Head of caudate nucleus (tissue), 42 donors: ENCODE results near the gene SNCA.

ENCODE experiments used
- DNase-seq, 42 donors: peaks; one replicate each; pipeline versions ENCODE4 v3.0.0 to v3.0.0-alpha.2; 2020 to 2021; ENCODE audit warnings: mixed read lengths in 7 of 42
- intact Hi-C: fragments of 100-400 bp; cut with DNase I; formaldehyde crosslinking; loops from one replicate; pipeline ENCODE4 v1.15.0; 2022

SNCA gene

GRCh38 chr4:89722517-89722916 is 114.4 kb downstream of the SNCA start:
- no peak for DNase-seq

DNA sequence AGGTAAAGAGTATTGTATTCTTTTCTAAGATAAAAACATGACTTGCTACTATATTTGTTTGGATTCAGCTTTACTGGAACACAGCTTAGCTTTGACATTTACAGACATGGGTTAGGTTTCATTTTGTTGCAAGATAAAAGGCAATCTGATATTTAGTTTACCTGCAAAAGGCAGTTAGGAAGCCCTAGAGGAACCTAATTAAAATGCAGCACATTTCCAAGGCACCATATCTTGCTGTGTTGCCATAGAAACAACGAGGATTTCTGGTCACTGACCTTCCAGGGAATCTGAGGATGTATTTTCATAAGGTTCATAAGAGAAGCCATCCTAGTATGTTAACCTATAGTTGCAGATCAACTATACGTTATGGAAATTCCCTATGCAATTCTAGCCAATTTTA is 116.0 kb downstream of the SNCA start:
- intact Hi-C loops, result no loop called here
- no peak for DNase-seq

More at GRCh38 chr4:89722517-89722916, 114.4 kb downstream of the SNCA start:
- intact Hi-C loops, result no loop called here

DNA sequence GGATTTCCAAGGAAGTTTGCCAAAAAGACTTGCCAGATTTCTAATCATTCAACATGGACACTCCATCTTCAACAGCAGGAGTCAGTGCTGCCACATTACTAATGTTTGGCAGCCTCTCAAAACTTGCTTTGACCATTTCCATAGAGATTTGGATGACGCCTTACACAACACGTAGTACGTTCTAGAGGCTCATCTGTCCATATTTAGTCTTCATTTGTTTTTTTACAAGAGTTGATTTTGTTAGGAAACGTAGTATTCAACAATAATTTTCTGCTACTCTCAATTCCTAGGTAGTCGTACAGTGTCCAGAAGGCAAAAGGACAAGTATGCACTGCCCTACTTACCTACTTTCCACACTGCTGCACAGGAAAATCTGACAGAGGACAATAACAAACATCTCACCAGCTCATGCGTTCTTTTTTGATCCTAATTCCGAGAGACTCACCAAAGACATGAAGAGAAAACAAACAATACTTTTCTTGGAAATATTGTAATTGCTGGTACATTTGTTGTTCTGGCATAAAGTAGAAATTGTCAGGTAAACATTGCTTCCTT is 117.3 kb downstream of the SNCA start:
- intact Hi-C loops, result no loop called here
- no peak for DNase-seq

DNA sequence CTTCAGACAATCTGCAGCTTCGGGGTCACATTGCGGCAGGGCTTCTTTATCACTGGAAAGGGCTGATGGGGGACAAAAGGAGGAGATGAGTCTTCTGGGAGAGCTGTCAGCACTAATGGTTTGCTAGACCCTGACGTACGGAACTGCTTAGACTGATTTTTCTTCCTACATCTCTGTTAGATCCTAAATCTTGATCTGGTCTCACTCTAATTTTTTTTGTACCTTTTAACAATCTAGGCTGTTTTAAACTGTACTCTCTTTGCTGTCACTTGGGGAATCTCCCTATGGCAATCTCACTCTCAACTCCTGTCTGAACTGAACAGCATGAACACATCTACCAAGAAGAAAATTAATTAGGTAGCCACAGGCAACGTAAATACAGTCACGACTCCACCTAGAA is 120.1 kb downstream of the SNCA start:
- DNase-seq, result no peak
- intact Hi-C loops, result no loop called here

DNA sequence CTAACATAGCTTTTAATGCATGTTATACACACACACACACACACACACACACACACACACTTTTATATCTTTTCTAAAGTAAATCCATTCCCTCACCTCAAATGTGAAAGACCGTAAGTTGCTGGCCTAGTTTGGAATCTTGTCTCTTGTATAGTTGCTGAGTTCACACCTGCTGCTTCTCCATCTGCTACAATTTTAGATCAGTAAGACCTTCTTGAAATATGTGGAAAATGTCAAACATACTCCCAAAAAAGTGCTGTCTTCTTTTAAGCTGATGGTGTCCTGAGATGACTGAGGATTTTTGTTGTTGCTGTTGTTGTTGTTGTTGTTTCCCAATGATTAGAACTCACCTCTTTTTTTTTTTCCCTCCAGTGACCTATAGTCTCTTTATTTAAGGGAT is 121.3 kb downstream of the SNCA start:
- intact Hi-C loops, result no loop called here

DNA sequence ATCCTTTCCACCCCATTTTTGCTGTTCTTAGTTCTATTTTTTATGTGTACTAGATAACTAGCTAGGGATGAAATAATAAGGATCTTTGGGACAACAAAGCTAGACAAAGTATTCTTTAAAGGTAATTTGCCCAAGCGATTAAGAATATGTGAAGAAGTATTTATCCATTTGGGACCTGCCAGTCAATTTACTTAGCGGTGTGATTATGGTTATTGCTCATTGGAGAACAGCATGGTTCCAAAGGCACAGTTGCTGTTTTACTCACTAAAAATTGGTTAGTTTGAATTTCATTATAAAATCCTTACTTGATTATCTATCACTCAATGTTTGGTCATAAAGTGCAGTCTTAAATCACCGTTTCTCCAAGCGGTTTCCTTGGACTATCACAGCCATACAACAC is 124.1 kb downstream of the SNCA start:
- no peak for DNase-seq
- intact Hi-C loops, result no loop called here

More for the DNA sequence above, 121.3 kb downstream of the SNCA start:
- no peak for DNase-seq

GRCh38 chr4:89712141-89712540 is 124.8 kb downstream of the SNCA start:
- no peak for DNase-seq
- intact Hi-C loops, result no loop called here

GRCh38 chr4:89708903-89709421 is 128.0 kb downstream of the SNCA start:
- peak in 34 of 42 donors; percentile 2 to 69 (median 28) for DNase-seq
- intact Hi-C loops, result no loop called here

GRCh38 chr4:89707467-89707866 is 129.5 kb downstream of the SNCA start:
- DNase-seq, result no peak
- intact Hi-C loops, result no loop called here

GRCh38 chr4:89704651-89705395 is 132.1 kb downstream of the SNCA start:
- intact Hi-C loops, result no loop called here
- DNase-seq, result no peak

DNA sequence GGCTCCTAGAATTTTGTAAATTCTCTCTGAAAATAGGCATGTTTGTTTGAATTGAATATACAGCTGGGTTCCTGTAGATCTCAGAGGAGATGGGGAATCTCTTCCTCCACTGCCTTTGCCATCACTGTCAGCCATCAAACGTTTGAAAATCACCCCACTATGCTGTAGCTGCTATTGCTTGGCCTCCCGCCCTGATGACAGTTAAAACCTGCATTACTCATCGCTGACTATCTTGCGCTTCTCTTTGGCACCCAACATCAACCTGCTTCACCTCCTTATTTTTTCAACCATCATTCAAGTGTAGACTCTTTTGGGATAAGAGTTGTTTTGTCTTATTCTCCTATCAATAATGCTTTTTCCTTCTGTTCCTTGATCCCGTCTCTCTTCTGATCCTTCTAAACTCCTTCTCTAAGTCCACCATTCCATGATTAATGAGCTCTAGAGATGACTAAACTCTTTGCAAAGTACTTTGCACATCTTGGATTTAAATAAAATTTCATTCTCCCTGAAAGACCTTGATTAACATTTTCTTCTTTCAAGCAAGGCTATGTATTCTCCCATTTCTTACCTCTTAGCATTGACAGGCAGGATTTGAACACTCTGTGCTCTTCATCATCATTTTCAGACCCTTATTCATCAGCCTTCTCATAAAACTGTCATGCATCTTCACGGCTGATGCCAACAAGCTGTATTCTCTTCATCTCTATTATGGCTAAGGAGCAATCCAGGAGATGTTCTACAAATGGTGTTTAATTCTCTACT is 133.0 kb downstream of the SNCA start:
- intact Hi-C loops, result no loop called here
- no peak for DNase-seq

- intact Hi-C loops, result no loop called here
- DNase-seq, result no peak
Measured at GRCh38 chr4:89700766-89701423, 136.1 kb downstream of the SNCA start.

- DNase-seq, result no peak
- intact Hi-C loops, result no loop called here
Measured at GRCh38 chr4:89685690-89686089, 151.3 kb downstream of the SNCA start.

DNA sequence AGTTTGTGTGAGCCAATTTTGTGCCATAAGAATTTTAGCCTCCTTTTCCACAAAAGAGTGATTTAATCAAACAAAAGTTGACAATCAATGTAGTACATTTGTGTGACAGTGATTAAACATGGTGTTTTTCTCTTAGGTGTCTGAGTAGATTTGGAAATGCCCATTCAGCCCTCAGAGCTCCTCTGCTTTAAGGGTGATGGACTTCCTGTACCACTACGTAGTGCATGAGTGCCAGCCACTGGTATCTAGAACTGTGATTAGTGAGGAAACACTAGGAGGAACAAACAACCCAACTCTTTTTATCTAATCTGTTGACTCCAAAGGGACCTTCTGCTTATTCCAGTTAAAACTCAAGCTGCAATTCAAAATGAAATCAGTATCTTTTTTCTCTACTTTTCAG is 151.7 kb downstream of the SNCA start:
- no peak for DNase-seq
- intact Hi-C loops, result no loop called here

- DNase-seq, result no peak
- intact Hi-C loops, result no loop called here
Measured at GRCh38 chr4:89684536-89684935, 152.4 kb downstream of the SNCA start.

DNA sequence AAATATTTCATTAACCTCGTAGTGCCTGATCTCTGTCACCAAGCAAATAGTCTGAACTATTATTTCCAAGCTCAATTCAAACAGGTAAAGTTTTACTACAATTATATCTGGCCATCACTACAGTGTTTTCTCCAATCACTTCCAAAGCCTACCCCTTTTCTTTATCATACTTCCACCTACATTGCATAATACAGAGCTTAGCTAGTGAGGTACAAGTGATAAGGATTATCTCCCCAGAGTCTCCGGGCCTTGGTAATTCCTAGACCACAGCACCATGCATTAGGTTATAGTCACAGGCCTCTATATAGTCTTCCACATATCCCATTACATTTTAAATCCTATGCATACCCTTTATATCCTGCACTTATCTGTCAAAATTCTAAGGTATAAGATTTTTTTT is 154.2 kb downstream of the SNCA start:
- no peak for DNase-seq
- intact Hi-C loops, result no loop called here

GRCh38 chr4:89681671-89682070 is 155.3 kb downstream of the SNCA start:
- DNase-seq, result no peak
- intact Hi-C loops, result no loop called here

- intact Hi-C loops, result no loop called here
- no peak for DNase-seq
Measured at GRCh38 chr4:89681219-89681618, 155.7 kb downstream of the SNCA start.

DNA sequence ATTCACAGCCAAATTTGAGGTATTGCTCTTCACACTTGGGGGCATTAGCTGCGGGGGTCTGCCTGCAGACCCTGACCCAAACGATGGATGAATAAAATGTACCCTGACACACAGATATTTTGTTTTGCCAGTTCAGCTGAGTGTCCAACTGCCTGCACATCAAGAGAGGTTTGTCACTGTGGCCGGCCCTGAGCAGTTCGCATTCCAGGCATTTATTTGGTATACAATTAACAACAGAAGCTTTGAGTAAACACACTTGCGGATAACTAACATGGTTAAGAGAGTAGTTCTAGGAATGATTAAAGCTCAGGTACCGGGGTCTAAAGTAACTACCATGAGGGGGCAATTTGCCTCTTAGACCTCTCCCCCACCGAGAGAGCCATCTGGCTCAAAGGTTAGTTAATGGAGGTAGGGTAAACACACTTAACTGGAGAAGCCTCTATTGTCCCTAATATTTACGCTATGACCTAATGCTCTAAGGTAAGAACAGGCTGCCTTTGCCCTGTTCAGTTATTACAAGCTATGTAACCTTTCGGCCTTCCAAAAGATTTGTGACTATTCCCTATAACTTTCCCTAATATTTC is 162.0 kb downstream of the SNCA start:
- DNase-seq, result no peak
- intact Hi-C loops, result no loop called here
